SK-N-SH treated with all-trans-retinoic acid at 6 μM for 48 hours (cell line): ENCODE measurements around the gene USP12.

Experiments
- RARB ChIP-seq: fragments of 250-450 bp; sonication (Bioruptor Pico); IDR thresholded peaks from 2 replicates; pipeline ENCODE4 v1.8.0; 2021; ENCODE audit warnings: mild to moderate bottlenecking, moderate library complexity
- ZNF8 ChIP-seq: fragments of 450-650 bp; formaldehyde crosslinking; IDR thresholded peaks from 2 replicates; pipeline ENCODE4 v1.5.0; 2020; ENCODE audit warnings: mild to moderate bottlenecking, moderate library complexity
- TF ChIP-seq, protein P1 (sequence below): fragments of 250-450 bp; sonication (Bioruptor Pico); IDR thresholded peaks from 2 replicates; pipeline ENCODE4 v1.8.0; 2021; ENCODE audit warnings: low read depth, mild to moderate bottlenecking, moderate library complexity, borderline replicate concordance
- TF ChIP-seq, protein P2 (sequence below): fragments of 250-450 bp; sonication (Bioruptor Pico); IDR thresholded peaks from 2 replicates; pipeline ENCODE4 v1.8.0; 2020; ENCODE audit warnings: mild to moderate bottlenecking, moderate library complexity, borderline replicate concordance
- TF ChIP-seq, protein P3 (sequence below): fragments of 250-450 bp; sonication (Bioruptor Pico); IDR thresholded peaks from 2 replicates; pipeline ENCODE4 v1.5.0; 2020; ENCODE audit warnings: mild to moderate bottlenecking, moderate library complexity

DNA sequence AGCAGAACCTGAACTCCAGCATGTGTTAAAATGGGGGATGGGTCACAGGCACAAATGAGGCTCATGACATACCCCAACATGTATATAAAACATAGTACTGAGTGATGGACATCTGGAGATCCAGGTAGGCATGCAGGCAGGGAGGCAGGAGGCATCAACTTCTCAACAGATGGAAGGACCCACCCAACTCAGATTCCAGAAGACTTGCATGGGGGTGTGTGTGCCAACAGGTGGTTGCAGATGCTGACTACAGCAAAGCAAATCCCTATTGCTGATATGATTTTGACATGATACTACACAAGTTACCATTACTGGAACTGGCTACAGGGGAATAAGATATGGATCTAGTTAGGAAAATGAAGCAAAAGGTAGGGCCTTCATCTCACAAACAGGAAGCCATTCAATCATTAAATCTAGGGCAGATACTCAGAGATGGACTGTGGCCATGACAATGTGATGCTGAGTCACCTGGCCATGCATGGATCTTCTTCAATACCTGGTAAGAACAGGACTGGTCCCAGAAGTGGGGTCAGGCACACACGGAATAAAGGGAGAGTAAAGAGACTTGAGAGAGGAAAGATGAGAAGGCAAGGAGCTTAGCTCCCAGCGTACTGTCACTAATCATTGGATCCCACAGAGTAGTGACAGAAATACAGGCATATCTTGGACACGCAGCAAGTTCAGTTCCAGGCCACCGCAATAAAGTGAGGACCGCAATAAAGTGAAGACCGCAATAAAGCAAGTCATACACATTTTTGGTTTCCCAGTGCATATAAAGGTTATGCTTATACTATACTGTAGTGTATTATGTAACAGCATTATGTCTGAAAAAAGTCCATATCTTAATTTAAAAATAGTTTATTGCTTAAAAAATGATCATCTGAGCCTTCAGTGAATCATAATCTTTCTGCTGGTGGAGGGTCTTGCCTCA lies 91.3 kb downstream of the USP12 start:
- TF ChIP-seq, protein P1, sequence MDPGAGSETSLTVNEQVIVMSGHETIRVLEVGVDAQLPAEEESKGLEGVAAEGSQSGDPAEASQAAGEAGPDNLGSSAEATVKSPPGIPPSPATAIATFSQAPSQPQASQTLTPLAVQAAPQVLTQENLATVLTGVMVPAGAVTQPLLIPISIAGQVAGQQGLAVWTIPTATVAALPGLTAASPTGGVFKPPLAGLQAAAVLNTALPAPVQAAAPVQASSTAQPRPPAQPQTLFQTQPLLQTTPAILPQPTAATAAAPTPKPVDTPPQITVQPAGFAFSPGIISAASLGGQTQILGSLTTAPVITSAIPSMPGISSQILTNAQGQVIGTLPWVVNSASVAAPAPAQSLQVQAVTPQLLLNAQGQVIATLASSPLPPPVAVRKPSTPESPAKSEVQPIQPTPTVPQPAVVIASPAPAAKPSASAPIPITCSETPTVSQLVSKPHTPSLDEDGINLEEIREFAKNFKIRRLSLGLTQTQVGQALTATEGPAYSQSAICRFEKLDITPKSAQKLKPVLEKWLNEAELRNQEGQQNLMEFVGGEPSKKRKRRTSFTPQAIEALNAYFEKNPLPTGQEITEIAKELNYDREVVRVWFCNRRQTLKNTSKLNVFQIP, result no peak
- TF ChIP-seq, protein P2, sequence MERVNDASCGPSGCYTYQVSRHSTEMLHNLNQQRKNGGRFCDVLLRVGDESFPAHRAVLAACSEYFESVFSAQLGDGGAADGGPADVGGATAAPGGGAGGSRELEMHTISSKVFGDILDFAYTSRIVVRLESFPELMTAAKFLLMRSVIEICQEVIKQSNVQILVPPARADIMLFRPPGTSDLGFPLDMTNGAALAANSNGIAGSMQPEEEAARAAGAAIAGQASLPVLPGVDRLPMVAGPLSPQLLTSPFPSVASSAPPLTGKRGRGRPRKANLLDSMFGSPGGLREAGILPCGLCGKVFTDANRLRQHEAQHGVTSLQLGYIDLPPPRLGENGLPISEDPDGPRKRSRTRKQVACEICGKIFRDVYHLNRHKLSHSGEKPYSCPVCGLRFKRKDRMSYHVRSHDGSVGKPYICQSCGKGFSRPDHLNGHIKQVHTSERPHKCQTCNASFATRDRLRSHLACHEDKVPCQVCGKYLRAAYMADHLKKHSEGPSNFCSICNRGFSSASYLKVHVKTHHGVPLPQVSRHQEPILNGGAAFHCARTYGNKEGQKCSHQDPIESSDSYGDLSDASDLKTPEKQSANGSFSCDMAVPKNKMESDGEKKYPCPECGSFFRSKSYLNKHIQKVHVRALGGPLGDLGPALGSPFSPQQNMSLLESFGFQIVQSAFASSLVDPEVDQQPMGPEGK (CRISPR knock-in tag), result no peak
- no peak for TF ChIP-seq RARB (CRISPR knock-in tag)
- no peak for TF ChIP-seq ZNF8 (CRISPR knock-in tag)
- TF ChIP-seq, protein P3, sequence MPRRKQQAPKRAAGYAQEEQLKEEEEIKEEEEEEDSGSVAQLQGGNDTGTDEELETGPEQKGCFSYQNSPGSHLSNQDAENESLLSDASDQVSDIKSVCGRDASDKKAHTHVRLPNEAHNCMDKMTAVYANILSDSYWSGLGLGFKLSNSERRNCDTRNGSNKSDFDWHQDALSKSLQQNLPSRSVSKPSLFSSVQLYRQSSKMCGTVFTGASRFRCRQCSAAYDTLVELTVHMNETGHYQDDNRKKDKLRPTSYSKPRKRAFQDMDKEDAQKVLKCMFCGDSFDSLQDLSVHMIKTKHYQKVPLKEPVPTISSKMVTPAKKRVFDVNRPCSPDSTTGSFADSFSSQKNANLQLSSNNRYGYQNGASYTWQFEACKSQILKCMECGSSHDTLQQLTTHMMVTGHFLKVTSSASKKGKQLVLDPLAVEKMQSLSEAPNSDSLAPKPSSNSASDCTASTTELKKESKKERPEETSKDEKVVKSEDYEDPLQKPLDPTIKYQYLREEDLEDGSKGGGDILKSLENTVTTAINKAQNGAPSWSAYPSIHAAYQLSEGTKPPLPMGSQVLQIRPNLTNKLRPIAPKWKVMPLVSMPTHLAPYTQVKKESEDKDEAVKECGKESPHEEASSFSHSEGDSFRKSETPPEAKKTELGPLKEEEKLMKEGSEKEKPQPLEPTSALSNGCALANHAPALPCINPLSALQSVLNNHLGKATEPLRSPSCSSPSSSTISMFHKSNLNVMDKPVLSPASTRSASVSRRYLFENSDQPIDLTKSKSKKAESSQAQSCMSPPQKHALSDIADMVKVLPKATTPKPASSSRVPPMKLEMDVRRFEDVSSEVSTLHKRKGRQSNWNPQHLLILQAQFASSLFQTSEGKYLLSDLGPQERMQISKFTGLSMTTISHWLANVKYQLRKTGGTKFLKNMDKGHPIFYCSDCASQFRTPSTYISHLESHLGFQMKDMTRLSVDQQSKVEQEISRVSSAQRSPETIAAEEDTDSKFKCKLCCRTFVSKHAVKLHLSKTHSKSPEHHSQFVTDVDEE (CRISPR knock-in tag), result no peak
